ENCODE results near the gene AKAP13.

Gene AKAP13

GRCh38 chr15:85412956-85413854 lies 32.8 kb downstream of the AKAP13 start:
- TF ChIP-seq ZFX (IDR thresholded peaks at IDR 0.05; ENCODE audit: borderline replicate concordance) = no peak
- TF ChIP-seq CTCF (IDR thresholded peaks at IDR 0.05) = no peak
- no peak overlapping the region for H3K27ac ChIP-seq

- H3K27ac ChIP-seq = no peak overlapping the region
Observed at GRCh38 chr15:85414037-85414436, 33.6 kb downstream of the AKAP13 start.

GRCh38 chr15:85414495-85414894 lies 34.1 kb downstream of the AKAP13 start:
- TF ChIP-seq ZFX (IDR thresholded peaks at IDR 0.05; ENCODE audit: borderline replicate concordance) = no peak
- TF ChIP-seq CTCF (IDR thresholded peaks at IDR 0.05) = no peak
- H3K27ac ChIP-seq = no peak overlapping the region

More at GRCh38 chr15:85414037-85414436, 33.6 kb downstream of the AKAP13 start:
- TF ChIP-seq CTCF (IDR thresholded peaks at IDR 0.05) = no peak

GRCh38 chr15:85414991-85415390 lies 34.6 kb downstream of the AKAP13 start:
- no peak overlapping the region for H3K27ac ChIP-seq
- TF ChIP-seq CTCF (IDR thresholded peaks at IDR 0.05) (no peak), ZFX (IDR thresholded peaks at IDR 0.05; ENCODE audit: borderline replicate concordance) (no peak)

GRCh38 chr15:85415783-85416182 lies 35.4 kb downstream of the AKAP13 start:
- TF ChIP-seq ZFX (IDR thresholded peaks at IDR 0.05; ENCODE audit: borderline replicate concordance) (no peak), CTCF (IDR thresholded peaks at IDR 0.05) (no peak)
- no peak overlapping the region for H3K27ac ChIP-seq

- no peak for TF ChIP-seq ZFX (IDR thresholded peaks at IDR 0.05; ENCODE audit: borderline replicate concordance)
- no peak for TF ChIP-seq CTCF (IDR thresholded peaks at IDR 0.05)
- H3K27ac ChIP-seq = no peak overlapping the region
Observed at GRCh38 chr15:85417276-85417675, 36.9 kb downstream of the AKAP13 start.

GRCh38 chr15:85419161-85419560 lies 38.8 kb downstream of the AKAP13 start:
- H3K27ac ChIP-seq = no peak overlapping the region
- no peak for TF ChIP-seq ZFX (IDR thresholded peaks at IDR 0.05; ENCODE audit: borderline replicate concordance)
- no peak for TF ChIP-seq CTCF (IDR thresholded peaks at IDR 0.05)

Data from 22Rv1 (cell line).